Panc1 (cell line): Measurements from ENCODE around the gene DTX3.

Experiments used
- POLR2AphosphoS5 ChIP-seq: IDR thresholded peaks from 2 replicates; pipeline ENCODE4 v1.6.1; 2012; ENCODE audit warnings: mild to moderate bottlenecking, low read depth, low read length, moderate library complexity
- REST ChIP-seq, 2 experiments: IDR thresholded peaks; 2 replicates each; pipeline ENCODE4 v1.6.1; 2011 to 2012; ENCODE audit warnings: low read depth in 2 of 2, control low read depth in 1 of 2, low read length in 1 of 2, mild to moderate bottlenecking in 1 of 2, moderate library complexity in 1 of 2; ENCODE audit not compliant: insufficient read depth in 1 of 2
- TCF7L2 ChIP-seq: IDR thresholded peaks from 2 replicates; pipeline ENCODE4 v1.6.1; 2011; ENCODE audit warnings: mild to moderate bottlenecking, low read depth, low read length, inconsistent platforms
- TF ChIP-seq, protein P1 (sequence below): fragments of 450-650 bp; IDR thresholded peaks from 2 replicates; pipeline ENCODE4 v1.5.1; 2017; ENCODE audit warnings: mild to moderate bottlenecking

DNA sequence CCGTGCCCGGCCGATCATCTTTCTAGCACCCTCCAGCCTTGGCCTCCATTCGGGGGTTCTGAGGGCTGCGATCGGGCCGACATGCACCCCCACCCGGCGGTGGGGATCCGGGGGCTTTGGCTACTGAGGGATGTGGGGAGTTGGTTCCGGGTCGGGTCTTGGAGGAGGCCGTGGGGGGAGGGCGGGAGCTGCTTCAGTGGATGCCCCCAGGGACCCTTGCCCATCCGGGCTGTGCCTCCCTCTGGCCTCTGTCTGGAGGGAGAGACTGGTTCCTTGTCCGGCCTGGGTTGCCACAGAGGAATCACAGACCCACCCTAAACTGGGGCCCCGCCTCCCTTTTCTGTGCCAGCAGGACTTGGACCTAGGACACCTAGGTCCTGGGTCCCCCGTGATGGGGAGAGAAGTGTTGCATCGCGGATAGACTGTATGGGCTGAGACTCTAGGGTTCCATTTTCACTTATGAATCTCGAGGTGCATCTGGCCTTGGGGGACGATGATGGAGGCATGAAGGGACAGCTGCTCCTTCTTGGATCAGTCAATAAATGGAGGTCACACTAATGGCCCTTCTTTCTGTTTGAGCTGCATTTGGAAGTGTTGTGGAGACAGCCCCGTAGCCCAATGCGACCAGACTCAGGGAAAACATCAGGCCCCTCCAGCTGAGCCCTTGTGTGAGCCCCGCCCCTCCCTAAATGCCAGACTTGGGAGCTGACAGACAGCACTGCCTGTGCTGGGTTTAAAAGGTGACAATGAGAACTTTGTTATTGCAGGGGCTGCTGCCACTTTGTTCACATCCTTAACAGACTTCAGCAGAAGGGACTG lies 577 bp downstream of the DTX3 start:
- TF ChIP-seq, protein P1, sequence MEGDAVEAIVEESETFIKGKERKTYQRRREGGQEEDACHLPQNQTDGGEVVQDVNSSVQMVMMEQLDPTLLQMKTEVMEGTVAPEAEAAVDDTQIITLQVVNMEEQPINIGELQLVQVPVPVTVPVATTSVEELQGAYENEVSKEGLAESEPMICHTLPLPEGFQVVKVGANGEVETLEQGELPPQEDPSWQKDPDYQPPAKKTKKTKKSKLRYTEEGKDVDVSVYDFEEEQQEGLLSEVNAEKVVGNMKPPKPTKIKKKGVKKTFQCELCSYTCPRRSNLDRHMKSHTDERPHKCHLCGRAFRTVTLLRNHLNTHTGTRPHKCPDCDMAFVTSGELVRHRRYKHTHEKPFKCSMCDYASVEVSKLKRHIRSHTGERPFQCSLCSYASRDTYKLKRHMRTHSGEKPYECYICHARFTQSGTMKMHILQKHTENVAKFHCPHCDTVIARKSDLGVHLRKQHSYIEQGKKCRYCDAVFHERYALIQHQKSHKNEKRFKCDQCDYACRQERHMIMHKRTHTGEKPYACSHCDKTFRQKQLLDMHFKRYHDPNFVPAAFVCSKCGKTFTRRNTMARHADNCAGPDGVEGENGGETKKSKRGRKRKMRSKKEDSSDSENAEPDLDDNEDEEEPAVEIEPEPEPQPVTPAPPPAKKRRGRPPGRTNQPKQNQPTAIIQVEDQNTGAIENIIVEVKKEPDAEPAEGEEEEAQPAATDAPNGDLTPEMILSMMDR: no peak
- TF ChIP-seq TCF7L2: no peak
- no peak for TF ChIP-seq POLR2AphosphoS5
- no peak for TF ChIP-seq REST (IDR thresholded peaks at IDR 0.05; ENCODE audit: insufficient read depth in 1 of 2, low read depth in 2 of 2, low read length in 1 of 2)
